B cell (primary cell): Measurements from ENCODE around the gene CHRD. TPM values are rescaled to one million over a fixed set of nuclear protein-coding genes. Genes with fewer than 3 reads are reported as not detected.

Experiments
- ATAC-seq: fragments of 200-7000 bp; cut with Tn5 transposase; one replicate; pipeline ENCODE4 v1.10.0; 2021; ENCODE audit warnings: low read depth, mild to moderate bottlenecking, moderate number of reproducible peaks, moderate library complexity
- CTCF ChIA-PET: fragments of 350-600 bp; sonication (Branson Sonifier 250); formaldehyde crosslinking; loops from one replicate; lab custom pipeline; 2021; ENCODE audit warnings: antibody characterized with exemption, inconsistent platforms; lab: Charles Lee
- POLR2A ChIA-PET: fragments of 350-600 bp; sonication (Branson Sonifier 250); formaldehyde crosslinking; loops from one replicate; lab custom pipeline; 2021; ENCODE audit warnings: antibody characterized with exemption; lab: Charles Lee
- DNase-seq: peaks from one replicate; pipeline ENCODE4 v3.0.0; 2013
- H2AFZ ChIP-seq: 2 replicates; pipeline ENCODE4 v1.6.1; 2012; ENCODE audit warnings: mild to moderate bottlenecking, low read depth, low read length; ENCODE audit not compliant: insufficient read depth, poor library complexity, severe bottlenecking
- H3K27ac ChIP-seq, 2 donors: 1 replicate in 1 of 2; 2 replicates in 1 of 2; pipeline ENCODE4 v1.5.1; 2012 to 2013; ENCODE audit warnings: low read length in 2 of 2, mild to moderate bottlenecking in 2 of 2, moderate library complexity in 1 of 2
- H3K27me3 ChIP-seq, 4 experiments: fragments of 200-600 bp in 1 of 4; sonication (generic) in 1 of 4; replicated peaks in 1 of 4; 1 replicate in 2 of 4; 2 replicates in 2 of 4; pipeline versions ENCODE4 v1.6.1 to v1.7.0; 2013 to 2016; ENCODE audit warnings: low read length in 3 of 4, mild to moderate bottlenecking in 2 of 4, mixed read lengths in 1 of 4, moderate library complexity in 1 of 4; ENCODE audit not compliant: insufficient read depth in 4 of 4, control insufficient read depth in 3 of 4; ENCODE audit errors: control extremely low read depth in 1 of 4
- H3K36me3 ChIP-seq, 2 experiments: replicated peaks in 1 of 2; 1 replicate in 1 of 2; 2 replicates in 1 of 2; pipeline versions ENCODE4 v1.6.1 to v1.7.1; 2013; ENCODE audit warnings: low read length in 1 of 2; ENCODE audit not compliant: insufficient read depth in 2 of 2, control insufficient read depth in 1 of 2; ENCODE audit errors: control extremely low read depth in 1 of 2, extremely low read depth in 1 of 2
- H3K4me1 ChIP-seq, 2 donors: fragments of 200-600 bp in 1 of 2; sonication (generic) in 1 of 2; 1 replicate in 1 of 2; 2 replicates in 1 of 2; pipeline versions ENCODE4 v1.5.1 to v1.6.1; 2013 to 2017; ENCODE audit warnings: low read length in 2 of 2; ENCODE audit not compliant: control insufficient read depth in 2 of 2, insufficient read depth in 2 of 2
- H3K4me2 ChIP-seq: replicated peaks from 2 replicates; pipeline ENCODE3; 2012; ENCODE audit warnings: mild to moderate bottlenecking, low read depth, low read length; ENCODE audit not compliant: poor library complexity, severe bottlenecking
- H3K4me3 ChIP-seq, 5 experiments: fragments of 200-600 bp in 1 of 5; sonication (generic) in 1 of 5; 1 replicate in 3 of 5; 2 replicates in 2 of 5; pipeline versions ENCODE4 v1.5.1 to v1.7.0; 2011 to 2016; ENCODE audit warnings: low read length in 4 of 5, mild to moderate bottlenecking in 4 of 5, low read depth in 2 of 5, control low read depth in 1 of 5, moderate library complexity in 1 of 5; ENCODE audit not compliant: insufficient read depth in 1 of 5; ENCODE audit errors: control extremely low read depth in 1 of 5, extremely low read depth in 1 of 5
- H3K79me2 ChIP-seq: fragments of 200-600 bp; sonication (generic); one replicate; pipeline ENCODE4 v1.6.0; 2016; ENCODE audit warnings: low read length; ENCODE audit not compliant: control insufficient read depth, insufficient read depth
- H3K9ac ChIP-seq: fragments of 200-600 bp; sonication (generic); 2 replicates; pipeline ENCODE4 v1.6.1; 2017; ENCODE audit warnings: mild to moderate bottlenecking, low read length, moderate library complexity
- H3K9me3 ChIP-seq, 3 donors: one replicate each; pipeline versions ENCODE4 v1.6.1 to v1.7.1; 2013; ENCODE audit warnings: low read length in 2 of 3; ENCODE audit not compliant: control insufficient read depth in 2 of 3, insufficient read depth in 1 of 3; ENCODE audit errors: control extremely low read depth in 1 of 3
- H4K20me1 ChIP-seq: 2 replicates; pipeline ENCODE4 v1.6.0; 2012; ENCODE audit warnings: mild to moderate bottlenecking, low read length; ENCODE audit not compliant: insufficient read depth, control insufficient read depth, poor library complexity, severe bottlenecking
- H3K27ac Mint-ChIP-seq: one replicate; pipeline ENCODE4 v1.8.0; 2021; ENCODE audit warnings: mixed read lengths
- H3K27me3 Mint-ChIP-seq: one replicate; pipeline ENCODE4 v1.8.0; 2021; ENCODE audit warnings: mixed read lengths
- H3K4me1 Mint-ChIP-seq: one replicate; pipeline ENCODE4 v1.8.0; 2021; ENCODE audit warnings: mixed read lengths
- H3K4me3 Mint-ChIP-seq: one replicate; pipeline ENCODE4 v1.8.0; 2021; ENCODE audit warnings: mixed read lengths
- H3K9me3 Mint-ChIP-seq: one replicate; pipeline ENCODE4 v1.8.0; 2022; ENCODE audit warnings: mixed read lengths; ENCODE audit not compliant: insufficient read depth
- CTCF ChIP-seq: fragments of 200-600 bp; IDR thresholded peaks from one replicate; pipeline ENCODE4 v1.8.0; 2022; ENCODE audit warnings: antibody characterized with exemption, mild to moderate bottlenecking
- EZH2 ChIP-seq: IDR thresholded peaks from 2 replicates; pipeline ENCODE4 v1.6.1; 2012; ENCODE audit warnings: borderline replicate concordance, low read depth, mild to moderate bottlenecking, moderate library complexity, low read length; ENCODE audit not compliant: insufficient read depth, poor library complexity, severe bottlenecking
- WGBS: methylation state at CpG from one replicate; pipeline ENCODE4 v1.1.5; 2013; ENCODE audit warnings: missing lambda C conversion rate; ENCODE audit not compliant: insufficient coverage; 5-methylcytosine and 5-hydroxymethylcytosine counted together
- intact Hi-C: fragments of 100-400 bp; cut with micrococcal nuclease; formaldehyde crosslinking; loops from one replicate; pipeline ENCODE4 v1.10.0; 2022
- polyA plus RNA-seq: library from polyadenylated mRNA; depleted of rRNA; stranded (reverse); fragments of >200 nt; gene quantifications from 2 replicates; pipeline ENCODE4 v1.2.3, GENCODE V29; 2012
- total RNA-seq, 2 donors: library from RNA; stranded (reverse); fragments of 120-200 nt in 1 of 2; gene quantifications; 1 replicate in 1 of 2; 2 replicates in 1 of 2; pipeline versions ENCODE4 v1.2.3 to v1.2.4, GENCODE V29; 2013 to 2022

Gene CHRD
- total and polyA plus RNA-seq, 2 donors (not counting 1 experiment from before 2014, with no cell fraction given) = not detected

- Histone ChIP-seq H2AFZ (no peak overlapping the region), H4K20me1 (no peaks in the 10 kb centered on the region), H3K27me3 (peaks cover 0 to 64% (median 25%) of the 10 kb centered on the region in 4 experiments), H3K4me1 (peaks cover 13 to 15% of the 10 kb centered on the region in 2 donors), H3K4me3 (no peak overlapping the region), H3K9ac (no peak overlapping the region), H3K36me3 (no peaks in the 10 kb centered on the region), H3K79me2 (no peaks in the 10 kb centered on the region), H3K27ac (no peak overlapping the region), H3K4me2 (no peak overlapping the region), H3K9me3 (peaks cover 0 to 5% (median 0%) of the 10 kb centered on the region in 3 donors)
- no peaks in the 10 kb centered on the region for H3K9me3 Mint-ChIP-seq
- ATAC-seq (no peak), DNase-seq (no peak)
- peaks cover 18% of the 10 kb centered on the region for H3K4me1 Mint-ChIP-seq
- TF ChIP-seq CTCF = no peak
- TF ChIP-seq EZH2 = no peak
- no peak overlapping the region for H3K4me3 Mint-ChIP-seq
- no peak overlapping the region for H3K27ac Mint-ChIP-seq
- intact Hi-C loops = no loop called here
- CTCF ChIA-PET = no interaction called here
- H3K27me3 Mint-ChIP-seq = peaks cover 56% of the 10 kb centered on the region
- POLR2A ChIA-PET = no interaction called here
- 89% methylated on average over 7 of the region's 16 CpGs for WGBS
These were observed 2.6 kb downstream of the CHRD start for GRCh38 chr3:184382326-184383032.

- Histone ChIP-seq H3K4me1 (peaks cover 13 to 15% of the 10 kb centered on the region in 2 donors), H3K27me3 (peaks cover 0 to 57% (median 22%) of the 10 kb centered on the region in 4 experiments), H3K9me3 (peaks cover 0 to 5% (median 0%) of the 10 kb centered on the region in 3 donors), H3K4me2 (no peak overlapping the region), H3K36me3 (no peaks in the 10 kb centered on the region), H2AFZ (no peak overlapping the region), H3K4me3 (no peak overlapping the region), H3K9ac (no peak overlapping the region), H4K20me1 (no peaks in the 10 kb centered on the region), H3K27ac (no peak overlapping the region), H3K79me2 (no peaks in the 10 kb centered on the region)
- DNase-seq (no peak), ATAC-seq (no peak)
- WGBS = 90% methylated on average over 10 of the region's 15 CpGs
- no peaks in the 10 kb centered on the region for H3K9me3 Mint-ChIP-seq
- POLR2A ChIA-PET = no interaction called here
- CTCF ChIA-PET = no interaction called here
- intact Hi-C loops = no loop called here
- H3K4me3 Mint-ChIP-seq = no peak overlapping the region
- no peak overlapping the region for H3K27ac Mint-ChIP-seq
- TF ChIP-seq CTCF (no peak), EZH2 (no peak)
- peaks cover 55% of the 10 kb centered on the region for H3K27me3 Mint-ChIP-seq
- H3K4me1 Mint-ChIP-seq = peaks cover 18% of the 10 kb centered on the region
These were observed 3.3 kb downstream of the CHRD start for GRCh38 chr3:184383033-184383740.
